ENCODE data around the gene C1QTNF1. TPM values are rescaled to one million over a fixed set of nuclear protein-coding genes. Genes with fewer than 3 reads are reported as not detected.

Gene C1QTNF1
- total and polyA plus RNA-seq, 2 donors (not counting 1 experiment from before 2014, with no cell fraction given): not detected

GRCh38 chr17:78997231-78997741 lies 26.7 kb upstream of the C1QTNF1 start:
- TF ChIP-seq EZH2 (IDR thresholded peaks at IDR 0.05; ENCODE audit: borderline replicate concordance, insufficient read depth, low read depth, low read length, poor library complexity, severe bottlenecking) (no peak), CTCF (IDR thresholded peaks at IDR 0.05) (no peak)
- Histone ChIP-seq H3K9me3 (ENCODE audit: control extremely low read depth in 1 of 3, control insufficient read depth in 2 of 3, insufficient read depth in 1 of 3, low read length in 2 of 3) (no peaks in the 10 kb centered on the region), H3K27me3 (replicated peaks in 1 of 4; ENCODE audit: control extremely low read depth in 1 of 4, control insufficient read depth in 3 of 4, insufficient read depth in 4 of 4, low read length in 3 of 4) (no peaks in the 10 kb centered on the region), H3K4me1 (ENCODE audit: control insufficient read depth in 2 of 2, insufficient read depth in 2 of 2, low read length in 2 of 2) (no peaks in the 10 kb centered on the region), H3K4me2 (replicated peaks; ENCODE audit: low read depth, low read length, poor library complexity, severe bottlenecking) (no peak overlapping the region), H3K4me3 (ENCODE audit: control extremely low read depth in 1 of 5, extremely low read depth in 1 of 5, insufficient read depth in 1 of 5, low read depth in 2 of 5, low read length in 4 of 5) (no peak overlapping the region), H3K36me3 (replicated peaks in 1 of 2; ENCODE audit: control extremely low read depth in 1 of 2, control insufficient read depth in 1 of 2, extremely low read depth in 1 of 2, insufficient read depth in 2 of 2, low read length in 1 of 2) (peaks cover 0 to 61% of the 10 kb centered on the region in 2 experiments), H3K79me2 (ENCODE audit: control insufficient read depth, insufficient read depth, low read length) (peaks cover 32% of the 10 kb centered on the region), H3K27ac (ENCODE audit: low read length in 2 of 2) (no peak overlapping the region), H4K20me1 (ENCODE audit: control insufficient read depth, insufficient read depth, low read length, poor library complexity, severe bottlenecking) (peaks cover 83% of the 10 kb centered on the region), H2AFZ (ENCODE audit: insufficient read depth, low read depth, low read length, poor library complexity, severe bottlenecking) (no peak overlapping the region), H3K9ac (ENCODE audit: low read length) (no peak overlapping the region)
- H3K4me1 Mint-ChIP-seq: peaks cover 4% of the 10 kb centered on the region
- no peak for DNase-seq
- H3K27ac Mint-ChIP-seq: no peak overlapping the region
- intact Hi-C loops (cut with micrococcal nuclease): loop anchor here (10.0 kb wide), 1 partner anchor 48 kb away; no protein-coding TSS in a partner anchor
- no peaks in the 10 kb centered on the region for H3K9me3 Mint-ChIP-seq (ENCODE audit: insufficient read depth)
- WGBS (ENCODE audit: insufficient coverage): 97% methylated on average over 25 of the region's 27 CpGs
- CTCF ChIA-PET: interaction anchor here (0.7 kb wide), 1 partner anchor 9 kb away, joined by 3 read pairs; no protein-coding TSS in a partner anchor
- no peak overlapping the region for H3K4me3 Mint-ChIP-seq
- no peaks in the 10 kb centered on the region for H3K27me3 Mint-ChIP-seq
- ATAC-seq (ENCODE audit: low read depth): no peak
- POLR2A ChIA-PET: no interaction called here

- H3K79me2 ChIP-seq (ENCODE audit: control insufficient read depth, insufficient read depth, low read length): peaks cover 35% of the 10 kb centered on the region
- H2AFZ ChIP-seq (ENCODE audit: insufficient read depth, low read depth, low read length, poor library complexity, severe bottlenecking): no peak overlapping the region
- H3K4me1 Mint-ChIP-seq: peaks cover 9% of the 10 kb centered on the region
- no peak overlapping the region for H3K4me3 Mint-ChIP-seq
- H3K36me3 ChIP-seq (replicated peaks in 1 of 2; ENCODE audit: control extremely low read depth in 1 of 2, control insufficient read depth in 1 of 2, extremely low read depth in 1 of 2, insufficient read depth in 2 of 2, low read length in 1 of 2): peaks cover 0 to 60% of the 10 kb centered on the region in 2 experiments
- H3K27ac ChIP-seq (ENCODE audit: low read length in 2 of 2): no peak overlapping the region
- ATAC-seq (ENCODE audit: low read depth) (no peak), DNase-seq (no peak)
- H3K27me3 ChIP-seq (replicated peaks in 1 of 4; ENCODE audit: control extremely low read depth in 1 of 4, control insufficient read depth in 3 of 4, insufficient read depth in 4 of 4, low read length in 3 of 4): no peaks in the 10 kb centered on the region
- no peaks in the 10 kb centered on the region for H3K9me3 ChIP-seq (ENCODE audit: control extremely low read depth in 1 of 3, control insufficient read depth in 2 of 3, insufficient read depth in 1 of 3, low read length in 2 of 3)
- intact Hi-C loops (cut with micrococcal nuclease): loop anchor here (10.0 kb wide), 1 partner anchor 47 kb away; no protein-coding TSS in a partner anchor
- no peak overlapping the region for H3K4me3 ChIP-seq (ENCODE audit: control extremely low read depth in 1 of 5, extremely low read depth in 1 of 5, insufficient read depth in 1 of 5, low read depth in 2 of 5, low read length in 4 of 5)
- H3K4me2 ChIP-seq (replicated peaks; ENCODE audit: low read depth, low read length, poor library complexity, severe bottlenecking): no peak overlapping the region
- 92% methylated on average over 2 of the region's 6 CpGs for WGBS (ENCODE audit: insufficient coverage)
- H3K4me1 ChIP-seq (ENCODE audit: control insufficient read depth in 2 of 2, insufficient read depth in 2 of 2, low read length in 2 of 2): no peaks in the 10 kb centered on the region
- ChIA-PET POLR2A (no interaction called here), CTCF (interaction anchor here (0.7 kb wide), 1 partner anchor 9 kb away, joined by 3 read pairs; no protein-coding TSS in a partner anchor)
- no peaks in the 10 kb centered on the region for H3K27me3 Mint-ChIP-seq
- no peaks in the 10 kb centered on the region for H3K9me3 Mint-ChIP-seq (ENCODE audit: insufficient read depth)
- H3K27ac Mint-ChIP-seq: no peak overlapping the region
- H4K20me1 ChIP-seq (ENCODE audit: control insufficient read depth, insufficient read depth, low read length, poor library complexity, severe bottlenecking): peaks cover 83% of the 10 kb centered on the region
- TF ChIP-seq EZH2 (IDR thresholded peaks at IDR 0.05; ENCODE audit: borderline replicate concordance, insufficient read depth, low read depth, low read length, poor library complexity, severe bottlenecking): no peak
- no peak for TF ChIP-seq CTCF (IDR thresholded peaks at IDR 0.05)
- H3K9ac ChIP-seq (ENCODE audit: low read length): no peak overlapping the region
These were observed 26.1 kb upstream of the C1QTNF1 start for GRCh38 chr17:78997881-78998280.

All from B cell (primary cell).